HG02943 (cell line): ENCODE results near the gene CBX2.
A peak's percentile ranks its signal among the peaks of the same experiment; 100 is the strongest.

Source experiments
- ATAC-seq: cut with Tn5 transposase; IDR thresholded peaks from one replicate; pipeline ENCODE4 v1.9.1; 2021; ENCODE audit warnings: mild to moderate bottlenecking, low read depth, moderate library complexity; ENCODE audit not compliant: unreplicated experiment

The CBX2 gene

GRCh38 chr17:79798299-79799173 is 20.6 kb downstream of the CBX2 start:
- no peak for ATAC-seq

GRCh38 chr17:79799174-79799537 is 21.2 kb downstream of the CBX2 start:
- no peak for ATAC-seq

- no peak for ATAC-seq
Observed at GRCh38 chr17:79799538-79800324, 21.8 kb downstream of the CBX2 start.

GRCh38 chr17:79800325-79801155 is 22.6 kb downstream of the CBX2 start:
- no peak for ATAC-seq

- ATAC-seq: no peak
Observed at GRCh38 chr17:79801156-79802038, 23.4 kb downstream of the CBX2 start.

GRCh38 chr17:79802039-79802735 is 24.2 kb downstream of the CBX2 start:
- no peak for ATAC-seq

GRCh38 chr17:79802736-79803420 is 24.9 kb downstream of the CBX2 start:
- ATAC-seq: no peak

- no peak for ATAC-seq
Observed at GRCh38 chr17:79803421-79803996, 25.6 kb downstream of the CBX2 start.

- peak; percentile 54 for ATAC-seq
Observed at GRCh38 chr17:79803997-79804855, 26.3 kb downstream of the CBX2 start.

GRCh38 chr17:79804856-79805696 is 27.1 kb downstream of the CBX2 start:
- ATAC-seq: peak; percentile 14

- ATAC-seq: no peak
Observed at GRCh38 chr17:79806446-79806760, 28.5 kb downstream of the CBX2 start.

GRCh38 chr17:79806863-79807720 is 29.1 kb downstream of the CBX2 start:
- ATAC-seq: no peak

GRCh38 chr17:79808763-79809529 is 31.0 kb downstream of the CBX2 start:
- no peak for ATAC-seq

- ATAC-seq: no peak
Observed at GRCh38 chr17:79809530-79810129, 31.7 kb downstream of the CBX2 start.
